B cell (primary cell): ENCODE data around the gene TFDP1. TPM values are rescaled to one million over a fixed set of nuclear protein-coding genes. Genes with fewer than 3 reads are reported as not detected.

Experiments
- ATAC-seq: fragments of 200-7000 bp; cut with Tn5 transposase; one replicate; pipeline ENCODE4 v1.10.0; 2021; ENCODE audit warnings: low read depth, mild to moderate bottlenecking, moderate number of reproducible peaks, moderate library complexity
- CTCF ChIA-PET: fragments of 350-600 bp; sonication (Branson Sonifier 250); formaldehyde crosslinking; loops from one replicate; lab custom pipeline; 2021; ENCODE audit warnings: antibody characterized with exemption, inconsistent platforms; lab: Charles Lee
- POLR2A ChIA-PET: fragments of 350-600 bp; sonication (Branson Sonifier 250); formaldehyde crosslinking; loops from one replicate; lab custom pipeline; 2021; ENCODE audit warnings: antibody characterized with exemption; lab: Charles Lee
- DNase-seq: peaks from one replicate; pipeline ENCODE4 v3.0.0; 2013
- H2AFZ ChIP-seq: 2 replicates; pipeline ENCODE4 v1.6.1; 2012; ENCODE audit warnings: mild to moderate bottlenecking, low read depth, low read length; ENCODE audit not compliant: insufficient read depth, poor library complexity, severe bottlenecking
- H3K27ac ChIP-seq, 2 donors: 1 replicate in 1 of 2; 2 replicates in 1 of 2; pipeline ENCODE4 v1.5.1; 2012 to 2013; ENCODE audit warnings: low read length in 2 of 2, mild to moderate bottlenecking in 2 of 2, moderate library complexity in 1 of 2
- H3K27me3 ChIP-seq, 4 experiments: fragments of 200-600 bp in 1 of 4; sonication (generic) in 1 of 4; replicated peaks in 1 of 4; 1 replicate in 2 of 4; 2 replicates in 2 of 4; pipeline versions ENCODE4 v1.6.1 to v1.7.0; 2013 to 2016; ENCODE audit warnings: low read length in 3 of 4, mild to moderate bottlenecking in 2 of 4, mixed read lengths in 1 of 4, moderate library complexity in 1 of 4; ENCODE audit not compliant: insufficient read depth in 4 of 4, control insufficient read depth in 3 of 4; ENCODE audit errors: control extremely low read depth in 1 of 4
- H3K36me3 ChIP-seq, 2 experiments: replicated peaks in 1 of 2; 1 replicate in 1 of 2; 2 replicates in 1 of 2; pipeline versions ENCODE4 v1.6.1 to v1.7.1; 2013; ENCODE audit warnings: low read length in 1 of 2; ENCODE audit not compliant: insufficient read depth in 2 of 2, control insufficient read depth in 1 of 2; ENCODE audit errors: control extremely low read depth in 1 of 2, extremely low read depth in 1 of 2
- H3K4me1 ChIP-seq, 2 donors: fragments of 200-600 bp in 1 of 2; sonication (generic) in 1 of 2; 1 replicate in 1 of 2; 2 replicates in 1 of 2; pipeline versions ENCODE4 v1.5.1 to v1.6.1; 2013 to 2017; ENCODE audit warnings: low read length in 2 of 2; ENCODE audit not compliant: control insufficient read depth in 2 of 2, insufficient read depth in 2 of 2
- H3K4me2 ChIP-seq: replicated peaks from 2 replicates; pipeline ENCODE3; 2012; ENCODE audit warnings: mild to moderate bottlenecking, low read depth, low read length; ENCODE audit not compliant: poor library complexity, severe bottlenecking
- H3K4me3 ChIP-seq, 5 experiments: fragments of 200-600 bp in 1 of 5; sonication (generic) in 1 of 5; 1 replicate in 3 of 5; 2 replicates in 2 of 5; pipeline versions ENCODE4 v1.5.1 to v1.7.0; 2011 to 2016; ENCODE audit warnings: low read length in 4 of 5, mild to moderate bottlenecking in 4 of 5, low read depth in 2 of 5, control low read depth in 1 of 5, moderate library complexity in 1 of 5; ENCODE audit not compliant: insufficient read depth in 1 of 5; ENCODE audit errors: control extremely low read depth in 1 of 5, extremely low read depth in 1 of 5
- H3K79me2 ChIP-seq: fragments of 200-600 bp; sonication (generic); one replicate; pipeline ENCODE4 v1.6.0; 2016; ENCODE audit warnings: low read length; ENCODE audit not compliant: control insufficient read depth, insufficient read depth
- H3K9ac ChIP-seq: fragments of 200-600 bp; sonication (generic); 2 replicates; pipeline ENCODE4 v1.6.1; 2017; ENCODE audit warnings: mild to moderate bottlenecking, low read length, moderate library complexity
- H3K9me3 ChIP-seq, 3 donors: one replicate each; pipeline versions ENCODE4 v1.6.1 to v1.7.1; 2013; ENCODE audit warnings: low read length in 2 of 3; ENCODE audit not compliant: control insufficient read depth in 2 of 3, insufficient read depth in 1 of 3; ENCODE audit errors: control extremely low read depth in 1 of 3
- H4K20me1 ChIP-seq: 2 replicates; pipeline ENCODE4 v1.6.0; 2012; ENCODE audit warnings: mild to moderate bottlenecking, low read length; ENCODE audit not compliant: insufficient read depth, control insufficient read depth, poor library complexity, severe bottlenecking
- H3K27ac Mint-ChIP-seq: one replicate; pipeline ENCODE4 v1.8.0; 2021; ENCODE audit warnings: mixed read lengths
- H3K27me3 Mint-ChIP-seq: one replicate; pipeline ENCODE4 v1.8.0; 2021; ENCODE audit warnings: mixed read lengths
- H3K4me1 Mint-ChIP-seq: one replicate; pipeline ENCODE4 v1.8.0; 2021; ENCODE audit warnings: mixed read lengths
- H3K4me3 Mint-ChIP-seq: one replicate; pipeline ENCODE4 v1.8.0; 2021; ENCODE audit warnings: mixed read lengths
- H3K9me3 Mint-ChIP-seq: one replicate; pipeline ENCODE4 v1.8.0; 2022; ENCODE audit warnings: mixed read lengths; ENCODE audit not compliant: insufficient read depth
- CTCF ChIP-seq: fragments of 200-600 bp; IDR thresholded peaks from one replicate; pipeline ENCODE4 v1.8.0; 2022; ENCODE audit warnings: antibody characterized with exemption, mild to moderate bottlenecking
- EZH2 ChIP-seq: IDR thresholded peaks from 2 replicates; pipeline ENCODE4 v1.6.1; 2012; ENCODE audit warnings: borderline replicate concordance, low read depth, mild to moderate bottlenecking, moderate library complexity, low read length; ENCODE audit not compliant: insufficient read depth, poor library complexity, severe bottlenecking
- WGBS: methylation state at CpG from one replicate; pipeline ENCODE4 v1.1.5; 2013; ENCODE audit warnings: missing lambda C conversion rate; ENCODE audit not compliant: insufficient coverage; 5-methylcytosine and 5-hydroxymethylcytosine counted together
- intact Hi-C: fragments of 100-400 bp; cut with micrococcal nuclease; formaldehyde crosslinking; loops from one replicate; pipeline ENCODE4 v1.10.0; 2022
- polyA plus RNA-seq: library from polyadenylated mRNA; depleted of rRNA; stranded (reverse); fragments of >200 nt; gene quantifications from 2 replicates; pipeline ENCODE4 v1.2.3, GENCODE V29; 2012
- total RNA-seq, 2 donors: library from RNA; stranded (reverse); fragments of 120-200 nt in 1 of 2; gene quantifications; 1 replicate in 1 of 2; 2 replicates in 1 of 2; pipeline versions ENCODE4 v1.2.3 to v1.2.4, GENCODE V29; 2013 to 2022

Gene TFDP1
- total and polyA plus RNA-seq, 2 donors (not counting 1 experiment from before 2014, with no cell fraction given) = 19.1 to 31.1 TPM

DNA sequence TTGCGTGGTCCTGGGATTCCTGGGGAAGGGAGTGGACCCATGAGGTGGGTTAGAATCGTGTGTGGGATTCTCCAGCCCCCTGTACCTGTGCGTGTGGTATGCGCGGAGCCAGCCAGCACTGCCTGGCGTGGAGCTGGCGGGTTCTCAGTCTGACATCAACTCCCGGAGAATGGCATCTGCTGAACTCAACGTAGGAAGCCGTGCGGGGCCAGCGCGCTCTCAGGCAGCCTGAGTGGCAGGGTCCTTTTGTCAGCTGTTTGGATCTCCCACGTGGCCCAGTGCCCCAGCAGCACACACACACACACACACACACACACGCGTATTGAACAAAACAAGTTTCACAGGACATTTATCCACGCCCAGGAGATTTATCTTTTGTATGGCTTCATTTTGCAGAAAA is 45.3 kb downstream of the TFDP1 start:
- CTCF ChIA-PET = no interaction called here
- peaks cover 48% of the 10 kb centered on the region for H3K79me2 ChIP-seq
- TF ChIP-seq EZH2 = no peak
- TF ChIP-seq CTCF = no peak
- intact Hi-C loops = no loop called here
- H3K27me3 ChIP-seq = no peaks in the 10 kb centered on the region
- H4K20me1 ChIP-seq = peaks cover 6% of the 10 kb centered on the region
- ATAC-seq = no peak
- no peak overlapping the region for H3K27ac Mint-ChIP-seq
- no peak overlapping the region for H3K4me3 ChIP-seq
- no peak overlapping the region for H2AFZ ChIP-seq
- no peaks in the 10 kb centered on the region for H3K4me1 ChIP-seq
- H3K9me3 Mint-ChIP-seq = no peaks in the 10 kb centered on the region
- H3K9ac ChIP-seq = no peak overlapping the region
- POLR2A ChIA-PET = no interaction called here
- no peak overlapping the region for H3K27ac ChIP-seq
- no peak overlapping the region for H3K4me3 Mint-ChIP-seq
- H3K27me3 Mint-ChIP-seq = no peaks in the 10 kb centered on the region
- H3K9me3 ChIP-seq = no peaks in the 10 kb centered on the region
- DNase-seq = no peak
- 97% methylated on average over 17 of the region's 17 CpGs for WGBS
- no peak overlapping the region for H3K4me2 ChIP-seq
- H3K36me3 ChIP-seq = peaks cover 0 to 40% of the 10 kb centered on the region in 2 experiments
- no peaks in the 10 kb centered on the region for H3K4me1 Mint-ChIP-seq

- H3K27me3 Mint-ChIP-seq = no peaks in the 10 kb centered on the region
- H3K27ac ChIP-seq = no peak overlapping the region
- H3K79me2 ChIP-seq = peaks cover 48% of the 10 kb centered on the region
- no peak overlapping the region for H3K9ac ChIP-seq
- H3K4me3 ChIP-seq = no peak overlapping the region
- TF ChIP-seq CTCF = no peak
- TF ChIP-seq EZH2 = no peak
- H3K9me3 Mint-ChIP-seq = no peaks in the 10 kb centered on the region
- peaks cover 0 to 44% of the 10 kb centered on the region in 2 experiments for H3K36me3 ChIP-seq
- intact Hi-C loops = no loop called here
- no peak overlapping the region for H2AFZ ChIP-seq
- H3K4me1 ChIP-seq = no peaks in the 10 kb centered on the region
- ChIA-PET POLR2A (no interaction called here), CTCF (no interaction called here)
- no peak for ATAC-seq
- WGBS = 95% methylated on average over 11 of the region's 11 CpGs
- H3K27me3 ChIP-seq = no peaks in the 10 kb centered on the region
- H3K4me3 Mint-ChIP-seq = no peak overlapping the region
- H4K20me1 ChIP-seq = peaks cover 6% of the 10 kb centered on the region
- no peak for DNase-seq
- no peak overlapping the region for H3K4me2 ChIP-seq
- H3K9me3 ChIP-seq = no peaks in the 10 kb centered on the region
- no peak overlapping the region for H3K27ac Mint-ChIP-seq
- no peaks in the 10 kb centered on the region for H3K4me1 Mint-ChIP-seq
Measured at GRCh38 chr13:113630296-113630695, 45.7 kb downstream of the TFDP1 start.
